ENCODE measurements around the gene RPAP3.
A peak's percentile ranks its signal among the peaks of the same experiment; 100 is the strongest.

Gene RPAP3

DNA sequence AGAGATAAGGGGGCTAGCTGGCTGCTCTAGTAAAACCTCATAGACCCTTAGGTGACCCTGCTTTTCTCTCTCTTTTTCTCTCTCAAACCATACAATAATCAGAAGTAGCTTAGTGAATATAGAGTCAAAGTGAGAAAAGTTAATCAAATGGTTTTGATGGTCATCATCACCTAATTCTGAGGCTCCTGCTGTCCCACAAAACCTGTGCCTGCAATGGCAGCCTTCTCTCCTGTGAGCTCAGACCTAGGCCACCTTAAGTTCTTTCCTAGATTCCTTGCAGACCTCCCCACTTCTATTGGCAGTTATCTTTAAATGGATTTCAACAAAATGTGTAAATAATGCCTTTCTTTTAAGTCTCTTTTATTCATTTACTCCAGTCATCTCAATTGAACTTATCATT, 1.5 kb upstream of the RPAP3 start:
- H2AFZ ChIP-seq (ENCODE audit: low read depth): no peak overlapping the region
- peaks cover 35% of the 10 kb centered on the region for H3K79me2 ChIP-seq (ENCODE audit: insufficient read depth, low read depth)
- no peaks in the 10 kb centered on the region for H3K27me3 ChIP-seq (ENCODE audit: insufficient read depth, low read depth)
- H4K20me1 ChIP-seq (ENCODE audit: insufficient read depth): no peaks in the 10 kb centered on the region
- H3K4me2 ChIP-seq: peak overlapping the region; percentile 79
- TF ChIP-seq, protein P1, sequence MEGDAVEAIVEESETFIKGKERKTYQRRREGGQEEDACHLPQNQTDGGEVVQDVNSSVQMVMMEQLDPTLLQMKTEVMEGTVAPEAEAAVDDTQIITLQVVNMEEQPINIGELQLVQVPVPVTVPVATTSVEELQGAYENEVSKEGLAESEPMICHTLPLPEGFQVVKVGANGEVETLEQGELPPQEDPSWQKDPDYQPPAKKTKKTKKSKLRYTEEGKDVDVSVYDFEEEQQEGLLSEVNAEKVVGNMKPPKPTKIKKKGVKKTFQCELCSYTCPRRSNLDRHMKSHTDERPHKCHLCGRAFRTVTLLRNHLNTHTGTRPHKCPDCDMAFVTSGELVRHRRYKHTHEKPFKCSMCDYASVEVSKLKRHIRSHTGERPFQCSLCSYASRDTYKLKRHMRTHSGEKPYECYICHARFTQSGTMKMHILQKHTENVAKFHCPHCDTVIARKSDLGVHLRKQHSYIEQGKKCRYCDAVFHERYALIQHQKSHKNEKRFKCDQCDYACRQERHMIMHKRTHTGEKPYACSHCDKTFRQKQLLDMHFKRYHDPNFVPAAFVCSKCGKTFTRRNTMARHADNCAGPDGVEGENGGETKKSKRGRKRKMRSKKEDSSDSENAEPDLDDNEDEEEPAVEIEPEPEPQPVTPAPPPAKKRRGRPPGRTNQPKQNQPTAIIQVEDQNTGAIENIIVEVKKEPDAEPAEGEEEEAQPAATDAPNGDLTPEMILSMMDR (conservative IDR thresholded peaks at IDR 0.05; ENCODE audit: low read depth, low read length): no peak
- H3K4me1 ChIP-seq (ENCODE audit: low read depth, poor library complexity, severe bottlenecking): peaks cover 24% of the 10 kb centered on the region
- no peak overlapping the region for H3K27ac ChIP-seq
- no peak overlapping the region for H3K9ac ChIP-seq
- H3K36me3 ChIP-seq (ENCODE audit: insufficient read depth): no peaks in the 10 kb centered on the region
- H3K4me3 ChIP-seq (IDR thresholded peaks at IDR 0.05; ENCODE audit: insufficient read depth, low read depth, low read length): no peak overlapping the region

DNA sequence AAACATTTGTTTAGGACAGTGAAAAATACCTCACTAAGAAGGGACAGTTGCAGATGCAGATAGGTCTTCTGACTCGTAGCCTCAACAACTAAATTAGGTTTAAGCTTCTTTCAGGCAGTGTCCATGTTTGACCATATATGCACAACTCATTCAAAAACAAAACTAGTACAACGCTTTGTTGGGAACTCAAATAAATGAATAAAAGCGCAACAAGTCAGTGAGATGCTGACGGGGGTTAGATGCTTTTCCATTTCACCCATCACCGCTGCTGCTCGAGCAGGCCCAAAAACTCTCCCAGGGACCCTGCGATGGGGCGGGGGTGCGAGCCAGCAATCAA, 633 bp downstream of the RPAP3 start:
- Histone ChIP-seq H2AFZ (ENCODE audit: low read depth) (peak overlapping the region; percentile 77; the same call in 1 of the 2 replicates), H3K27me3 (ENCODE audit: insufficient read depth, low read depth) (no peaks in the 10 kb centered on the region), H3K27ac (no peak overlapping the region), H3K4me2 (peak overlapping the region; percentile 47), H3K79me2 (ENCODE audit: insufficient read depth, low read depth) (peaks cover 35% of the 10 kb centered on the region), H3K36me3 (ENCODE audit: insufficient read depth) (no peaks in the 10 kb centered on the region), H3K4me1 (ENCODE audit: low read depth, poor library complexity, severe bottlenecking) (peaks cover 24% of the 10 kb centered on the region), H3K9ac (peak overlapping the region; percentile 66; the same call in 1 of the 2 replicates), H4K20me1 (ENCODE audit: insufficient read depth) (no peaks in the 10 kb centered on the region), H3K4me3 (IDR thresholded peaks at IDR 0.05; ENCODE audit: insufficient read depth, low read depth, low read length) (no peak overlapping the region)
- TF ChIP-seq, protein P1 (conservative IDR thresholded peaks at IDR 0.05; ENCODE audit: low read depth, low read length): no peak

DNA sequence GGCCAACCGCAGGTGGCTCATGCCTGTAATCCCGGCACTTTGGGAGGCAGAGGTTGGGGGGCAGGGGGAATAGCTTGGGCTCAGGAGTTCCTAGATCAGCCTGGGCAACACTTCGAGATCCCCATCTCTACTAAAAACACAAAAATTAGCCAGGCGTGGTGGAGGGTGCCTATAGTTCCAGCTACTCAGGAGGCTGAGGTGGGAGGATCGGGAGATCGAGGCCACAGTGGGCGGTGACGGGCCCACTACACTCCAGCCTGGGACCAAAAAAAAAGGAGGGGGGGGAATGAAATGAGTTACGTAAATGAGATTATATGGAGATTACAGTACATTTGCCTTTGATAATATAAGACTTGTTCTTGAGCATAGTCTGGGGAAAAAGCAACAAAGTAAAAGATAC, 1.1 kb downstream of the RPAP3 start:
- no peaks in the 10 kb centered on the region for H4K20me1 ChIP-seq (ENCODE audit: insufficient read depth)
- TF ChIP-seq, protein P1 (conservative IDR thresholded peaks at IDR 0.05; ENCODE audit: low read depth, low read length): no peak
- H3K9ac ChIP-seq: no peak overlapping the region
- no peaks in the 10 kb centered on the region for H3K27me3 ChIP-seq (ENCODE audit: insufficient read depth, low read depth)
- H3K4me1 ChIP-seq (ENCODE audit: low read depth, poor library complexity, severe bottlenecking): peaks cover 24% of the 10 kb centered on the region
- H2AFZ ChIP-seq (ENCODE audit: low read depth): no peak overlapping the region; the same call in 1 of the 2 replicates
- no peak overlapping the region for H3K27ac ChIP-seq
- H3K79me2 ChIP-seq (ENCODE audit: insufficient read depth, low read depth): peaks cover 35% of the 10 kb centered on the region
- no peaks in the 10 kb centered on the region for H3K36me3 ChIP-seq (ENCODE audit: insufficient read depth)
- peak overlapping the region; percentile 47 for H3K4me2 ChIP-seq
- H3K4me3 ChIP-seq (IDR thresholded peaks at IDR 0.05; ENCODE audit: insufficient read depth, low read depth, low read length): no peak overlapping the region

DNA sequence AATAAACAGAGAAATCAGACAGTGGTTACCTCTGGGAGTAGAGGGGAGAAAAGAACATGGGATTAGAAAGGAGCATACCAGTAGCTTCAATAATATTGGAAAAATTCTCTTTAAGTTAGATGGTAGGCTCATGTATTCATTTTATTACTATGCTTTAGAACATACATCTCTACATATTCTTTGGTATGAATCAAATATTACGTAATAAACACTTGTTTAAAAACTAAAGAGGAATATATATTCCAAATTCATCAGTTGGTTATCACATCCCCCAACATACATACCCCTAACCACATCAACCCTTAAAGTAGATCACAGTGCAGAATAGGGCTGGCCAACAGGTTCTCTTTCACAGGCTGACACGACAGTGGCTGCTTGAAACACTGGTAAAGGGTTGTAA, 5.6 kb downstream of the RPAP3 start:
- TF ChIP-seq, protein P1 (conservative IDR thresholded peaks at IDR 0.05; ENCODE audit: low read depth, low read length): no peak
- no peak overlapping the region for H3K9ac ChIP-seq
- no peaks in the 10 kb centered on the region for H3K27me3 ChIP-seq (ENCODE audit: insufficient read depth, low read depth)
- no peak overlapping the region for H3K27ac ChIP-seq
- H4K20me1 ChIP-seq (ENCODE audit: insufficient read depth): no peaks in the 10 kb centered on the region
- no peak overlapping the region for H3K4me2 ChIP-seq
- no peak overlapping the region for H3K4me3 ChIP-seq (IDR thresholded peaks at IDR 0.05; ENCODE audit: insufficient read depth, low read depth, low read length)
- no peak overlapping the region for H2AFZ ChIP-seq (ENCODE audit: low read depth)
- H3K36me3 ChIP-seq (ENCODE audit: insufficient read depth): no peaks in the 10 kb centered on the region
- no peaks in the 10 kb centered on the region for H3K4me1 ChIP-seq (ENCODE audit: low read depth, poor library complexity, severe bottlenecking)
- peaks cover 30% of the 10 kb centered on the region for H3K79me2 ChIP-seq (ENCODE audit: insufficient read depth, low read depth)
